Measurements from ENCODE around the gene PCK2. TPM values are rescaled to one million over a fixed set of nuclear protein-coding genes. Genes with fewer than 3 reads are reported as not detected.

Gene PCK2
- total RNA-seq, 2 donors from 2014 or later, result 133 to 173 TPM

DNA sequence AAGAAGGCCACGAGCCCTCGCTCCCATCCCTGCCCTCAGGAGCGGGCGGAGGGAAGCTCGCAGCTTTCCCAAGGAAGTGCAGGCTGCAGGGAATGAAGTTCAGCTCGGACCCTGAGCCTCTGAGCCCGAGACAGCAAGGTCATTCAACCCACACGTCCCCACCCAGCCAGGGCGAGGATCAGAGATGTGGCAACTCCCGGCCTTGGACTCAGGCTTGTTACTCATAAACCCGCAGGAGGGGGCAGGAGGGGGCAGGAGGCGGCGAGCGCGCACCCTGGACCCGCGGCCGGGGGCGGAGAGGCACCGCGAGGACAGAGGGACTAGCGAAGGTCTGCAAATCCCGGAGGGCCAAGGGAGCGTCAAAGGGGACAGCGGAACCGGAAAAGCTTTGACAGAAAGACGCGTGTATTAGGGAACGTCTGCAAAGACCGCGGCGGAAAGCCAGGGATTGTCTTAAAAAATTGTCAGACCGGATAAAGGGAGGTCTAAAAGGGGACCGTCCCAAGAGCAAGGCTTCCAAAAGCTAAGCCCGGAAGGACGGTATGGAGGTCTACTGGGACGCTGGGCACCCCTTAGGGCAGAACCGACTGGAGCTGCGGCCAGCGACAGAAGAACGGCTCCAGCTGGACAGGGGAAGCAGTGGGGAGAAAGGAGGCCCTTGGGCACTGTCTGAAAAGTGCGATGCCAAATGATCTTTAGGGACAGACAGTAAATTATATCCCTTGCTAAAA lies 19.9 kb downstream of the PCK2 start:
- Histone ChIP-seq H3K27ac (peak overlapping the region; percentile 98), H3K9ac (ENCODE audit: low read depth in 2 of 2, low read length in 2 of 2) (peak overlapping the region; percentile 80 to 100), H3K9me3 (no peaks in the 10 kb centered on the region), H3K4me3 (peak overlapping the region; percentile 80), H3K36me3 (peaks cover 8% of the 10 kb centered on the region), H3K4me1 (peaks cover 6% of the 10 kb centered on the region), H3K27me3 (no peaks in the 10 kb centered on the region)
- peak; percentile 94 for DNase-seq
- TF ChIP-seq, protein P1, sequence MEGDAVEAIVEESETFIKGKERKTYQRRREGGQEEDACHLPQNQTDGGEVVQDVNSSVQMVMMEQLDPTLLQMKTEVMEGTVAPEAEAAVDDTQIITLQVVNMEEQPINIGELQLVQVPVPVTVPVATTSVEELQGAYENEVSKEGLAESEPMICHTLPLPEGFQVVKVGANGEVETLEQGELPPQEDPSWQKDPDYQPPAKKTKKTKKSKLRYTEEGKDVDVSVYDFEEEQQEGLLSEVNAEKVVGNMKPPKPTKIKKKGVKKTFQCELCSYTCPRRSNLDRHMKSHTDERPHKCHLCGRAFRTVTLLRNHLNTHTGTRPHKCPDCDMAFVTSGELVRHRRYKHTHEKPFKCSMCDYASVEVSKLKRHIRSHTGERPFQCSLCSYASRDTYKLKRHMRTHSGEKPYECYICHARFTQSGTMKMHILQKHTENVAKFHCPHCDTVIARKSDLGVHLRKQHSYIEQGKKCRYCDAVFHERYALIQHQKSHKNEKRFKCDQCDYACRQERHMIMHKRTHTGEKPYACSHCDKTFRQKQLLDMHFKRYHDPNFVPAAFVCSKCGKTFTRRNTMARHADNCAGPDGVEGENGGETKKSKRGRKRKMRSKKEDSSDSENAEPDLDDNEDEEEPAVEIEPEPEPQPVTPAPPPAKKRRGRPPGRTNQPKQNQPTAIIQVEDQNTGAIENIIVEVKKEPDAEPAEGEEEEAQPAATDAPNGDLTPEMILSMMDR (IDR thresholded peaks at IDR 0.05), result no peak
- intact Hi-C loops (cut with DNase I), result loop anchor here (2.0 kb wide), 1 partner anchor 27 kb away; the partner anchor contains the start of gene EMC9

DNA sequence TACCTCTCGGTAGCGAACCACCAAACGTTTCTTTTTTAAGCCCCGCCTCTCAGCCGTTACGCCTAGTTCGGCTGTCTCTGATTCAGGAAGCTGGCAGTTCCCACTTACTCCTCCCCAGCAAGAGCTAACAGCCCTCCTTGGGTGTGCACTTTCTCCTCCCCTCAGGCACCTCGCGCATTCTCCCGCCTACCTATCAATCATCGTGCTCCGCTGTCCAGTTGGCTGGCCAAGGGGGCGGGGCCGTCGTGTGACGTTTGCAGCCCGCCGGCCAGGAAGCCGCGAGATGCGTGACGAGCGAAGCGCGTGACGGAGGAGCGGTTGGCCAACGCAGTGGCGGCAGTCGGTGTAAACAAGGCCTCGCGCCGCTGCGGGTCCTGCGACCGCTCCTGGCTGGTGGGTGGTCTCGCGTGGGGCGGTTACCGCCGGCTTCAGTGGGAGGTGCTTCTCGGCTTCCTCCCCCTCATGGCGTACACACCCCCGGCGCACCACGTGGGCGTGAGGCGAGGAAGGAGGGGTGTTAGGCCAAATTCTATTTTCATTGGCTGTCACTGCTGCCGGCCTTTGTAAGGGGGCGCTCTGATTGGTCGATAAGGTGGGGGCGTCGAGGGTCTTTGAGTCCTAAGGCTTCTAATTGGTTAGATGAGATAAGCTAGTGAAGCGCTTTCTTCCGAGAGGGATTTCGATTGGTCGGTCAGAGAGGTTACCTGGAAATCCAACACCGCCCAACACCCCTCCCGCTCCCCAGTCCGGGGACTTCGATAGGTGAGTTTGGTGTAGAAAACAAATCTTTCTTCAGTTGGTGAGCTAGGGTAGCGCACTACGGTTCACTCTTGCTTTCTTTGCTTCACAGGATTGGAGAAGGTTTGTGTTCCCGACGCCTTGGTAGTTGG lies 20.7 kb downstream of the PCK2 start, which contains the start of the genes DCAF11 and NRL:
TSS of gene DCAF11 (plus strand) at position 246 of the 890 bp plus-strand sequence. CDS start 818 bp downstream, outside the sequence.
TSS of gene NRL (minus strand) at position 418 of the 890 bp plus-strand sequence. CDS start 32,101 bp downstream, outside the sequence.
- TF ChIP-seq, protein P1 (IDR thresholded peaks at IDR 0.05), result no peak
- Histone ChIP-seq H3K4me3 (peak within 1 kb of the TSS; percentile 80), H3K27me3 (no peaks in the 10 kb centered on the region), H3K9me3 (no peaks in the 10 kb centered on the region), H3K4me1 (peaks cover 6% of the 10 kb centered on the region), H3K27ac (peak within 1 kb of the TSS; percentile 98), H3K36me3 (peaks cover 14% of the 10 kb centered on the region), H3K9ac (ENCODE audit: low read depth in 2 of 2, low read length in 2 of 2) (peak within 1 kb of the TSS; percentile 90 to 100)
- intact Hi-C loops (cut with DNase I), result loop anchor here (2.0 kb wide), 1 partner anchor 26 kb away; the partner anchor contains the start of gene EMC9
- DNase-seq, result peak; percentile 99

DNA sequence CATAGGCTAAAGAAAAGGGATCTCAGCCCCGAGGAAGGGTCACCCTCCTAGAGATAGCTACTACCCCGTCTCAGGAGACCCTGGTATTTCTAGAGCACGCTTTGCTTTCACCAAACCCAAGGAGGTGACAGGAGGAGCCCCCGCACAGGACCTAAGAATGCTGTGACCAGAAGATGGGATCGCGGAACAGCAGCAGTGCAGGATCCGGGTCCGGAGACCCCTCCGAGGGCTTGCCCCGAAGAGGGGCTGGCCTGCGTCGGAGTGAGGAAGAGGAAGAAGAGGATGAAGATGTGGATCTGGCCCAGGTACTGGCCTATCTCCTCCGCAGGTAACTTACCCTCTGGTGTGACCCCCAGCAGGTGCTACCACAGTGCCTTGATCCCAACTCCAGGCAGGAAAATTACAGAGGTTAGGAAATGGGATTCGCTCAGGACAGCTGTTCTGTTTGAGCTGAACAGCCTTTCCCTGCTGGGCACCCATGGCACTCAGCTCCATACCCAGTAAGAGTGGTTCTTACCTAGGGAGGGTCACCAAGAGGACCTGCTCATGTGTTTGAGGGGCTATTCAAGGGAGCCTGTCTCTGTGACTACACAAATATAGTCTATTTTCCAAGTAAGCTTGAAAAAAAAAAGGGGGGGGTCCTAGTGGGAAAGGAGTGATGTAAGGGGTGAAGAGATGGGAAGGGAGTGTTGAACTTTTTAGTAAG lies 21.5 kb downstream of the PCK2 start:
- Histone ChIP-seq H3K9ac (ENCODE audit: low read depth in 2 of 2, low read length in 2 of 2) (peak overlapping the region; percentile 90 to 100), H3K4me1 (peaks cover 6% of the 10 kb centered on the region), H3K36me3 (peaks cover 17% of the 10 kb centered on the region), H3K4me3 (peak overlapping the region; percentile 80), H3K9me3 (no peaks in the 10 kb centered on the region), H3K27ac (peak overlapping the region; percentile 98), H3K27me3 (no peaks in the 10 kb centered on the region)
- TF ChIP-seq, protein P1 (IDR thresholded peaks at IDR 0.05), result no peak
- DNase-seq, result no peak
- intact Hi-C loops (cut with DNase I), result loop anchor here (2.0 kb wide), 1 partner anchor 25 kb away; the partner anchor contains the start of gene EMC9

DNA sequence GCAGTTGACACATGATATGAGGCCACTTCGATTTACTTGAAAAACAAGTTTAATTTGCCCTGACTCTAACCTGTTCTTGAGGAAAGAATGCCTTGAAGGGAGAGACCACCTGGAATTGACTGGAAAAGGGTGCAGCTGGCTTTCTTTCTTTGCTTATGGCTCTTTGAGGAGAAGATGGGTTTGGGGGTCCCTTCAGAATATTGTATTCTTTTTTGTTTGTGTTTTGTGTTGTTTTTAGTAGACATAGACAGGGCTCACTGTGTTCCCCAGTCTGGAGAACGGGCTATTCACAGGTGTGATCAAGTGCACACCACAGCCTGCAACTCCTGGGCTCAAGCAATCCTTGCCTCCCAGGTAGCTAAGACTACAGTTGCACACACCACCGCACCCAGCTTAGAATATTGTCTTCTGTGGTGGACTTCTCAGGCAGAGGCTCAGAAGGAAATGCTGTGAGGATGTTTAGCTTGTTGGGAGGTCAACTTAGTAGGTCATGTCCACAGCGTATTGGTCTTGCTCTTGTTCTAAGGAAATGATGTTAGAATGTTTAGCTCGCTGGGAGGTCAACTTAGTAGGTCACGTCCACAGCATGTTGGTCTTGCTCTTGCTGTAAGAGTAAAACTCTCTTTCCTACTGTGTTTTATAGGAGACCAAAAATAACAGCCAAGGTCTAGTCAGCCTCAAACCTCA lies 22.2 kb downstream of the PCK2 start:
- peaks cover 17% of the 10 kb centered on the region for H3K36me3 ChIP-seq
- H3K4me3 ChIP-seq, result peak overlapping the region; percentile 80
- no peaks in the 10 kb centered on the region for H3K9me3 ChIP-seq
- TF ChIP-seq, protein P1 (IDR thresholded peaks at IDR 0.05), result no peak
- no peak for DNase-seq
- H3K27me3 ChIP-seq, result no peaks in the 10 kb centered on the region
- H3K9ac ChIP-seq (ENCODE audit: low read depth in 2 of 2, low read length in 2 of 2), result peak overlapping the region; percentile 90 to 100
- intact Hi-C loops (cut with DNase I), result no loop called here
- no peak overlapping the region for H3K27ac ChIP-seq
- peaks cover 6% of the 10 kb centered on the region for H3K4me1 ChIP-seq
